CD4-positive, alpha-beta T cell (primary cell): Measurements from ENCODE around the gene NEU4. TPM values are rescaled to one million over a fixed set of nuclear protein-coding genes. Genes with fewer than 3 reads are reported as not detected.

Source experiments
- ATAC-seq: fragments of 200-7000 bp; cut with Tn5 transposase; one replicate; pipeline ENCODE4 v1.10.0; 2022; ENCODE audit warnings: mild to moderate bottlenecking; ENCODE audit not compliant: poor library complexity
- CTCF ChIA-PET: fragments of 350-600 bp; sonication (Branson Sonifier 250); formaldehyde crosslinking; loops from one replicate; lab custom pipeline; 2021; ENCODE audit warnings: antibody characterized with exemption, inconsistent platforms; lab: Charles Lee
- POLR2A ChIA-PET: fragments of 350-600 bp; sonication (Branson Sonifier 250); formaldehyde crosslinking; loops from one replicate; lab custom pipeline; 2021; ENCODE audit warnings: antibody characterized with exemption, inconsistent platforms; lab: Charles Lee
- DNase-seq, 14 experiments: peaks; one replicate each; pipeline ENCODE4 v3.0.0-alpha.2; 2013 to 2020; ENCODE audit warnings: mixed read lengths in 2 of 14
- H3K27ac ChIP-seq, 2 donors: one replicate each; pipeline versions ENCODE4 v1.5.1 to v1.7.0; 2013; ENCODE audit warnings: low read length in 2 of 2, low read depth in 1 of 2, mild to moderate bottlenecking in 1 of 2
- H3K27me3 ChIP-seq, 2 experiments: 1 replicate in 1 of 2; 2 replicates in 1 of 2; pipeline versions ENCODE4 v1.6.1 to v1.7.0; 2013; ENCODE audit warnings: low read length in 2 of 2, control low read depth in 1 of 2, mild to moderate bottlenecking in 1 of 2, moderate library complexity in 1 of 2; ENCODE audit not compliant: insufficient read depth in 2 of 2, control insufficient read depth in 1 of 2
- H3K36me3 ChIP-seq: one replicate; pipeline ENCODE4 v1.6.1; 2013; ENCODE audit warnings: low read length, control low read depth; ENCODE audit not compliant: insufficient read depth
- H3K4me1 ChIP-seq: one replicate; pipeline ENCODE4 v1.6.1; 2013; ENCODE audit warnings: low read length, control low read depth; ENCODE audit not compliant: insufficient read depth
- H3K4me3 ChIP-seq: one replicate; pipeline ENCODE4 v1.5.1; 2013; ENCODE audit warnings: mild to moderate bottlenecking, low read length, moderate library complexity
- H3K9me3 ChIP-seq, 2 experiments: 1 replicate in 1 of 2; 2 replicates in 1 of 2; pipeline versions ENCODE4 v1.6.1 to v1.7.0; 2013; ENCODE audit warnings: low read length in 2 of 2, mild to moderate bottlenecking in 2 of 2, control low read depth in 1 of 2, moderate library complexity in 1 of 2; ENCODE audit not compliant: control insufficient read depth in 1 of 2, insufficient read depth in 1 of 2
- H3K27ac Mint-ChIP-seq: one replicate; pipeline ENCODE4 v1.8.0; 2020; ENCODE audit warnings: mixed read lengths
- H3K27me3 Mint-ChIP-seq: one replicate; pipeline ENCODE4 v1.8.0; 2021; ENCODE audit warnings: mixed read lengths
- H3K36me3 Mint-ChIP-seq: one replicate; pipeline ENCODE4 v1.8.0; 2021; ENCODE audit warnings: low read depth, mixed read lengths
- H3K4me1 Mint-ChIP-seq: one replicate; pipeline ENCODE4 v1.8.0; 2021; ENCODE audit warnings: low read depth, mixed read lengths
- H3K4me3 Mint-ChIP-seq: one replicate; pipeline ENCODE4 v1.8.0; 2020; ENCODE audit warnings: mild to moderate bottlenecking, mixed read lengths
- H3K9me3 Mint-ChIP-seq: one replicate; pipeline ENCODE4 v1.8.0; 2020; ENCODE audit warnings: mixed read lengths
- intact Hi-C, 2 experiments: fragments of 100-400 bp; cut with DNase I in 1 of 2; cut with micrococcal nuclease in 1 of 2; formaldehyde crosslinking; loops; one replicate each; pipeline versions ENCODE4 v1.15.1 to v1.9.0; 2023 to 2025; cut with DNase I, micrococcal nuclease
- total RNA-seq, 174 experiments: library from RNA in 2 of 174; stranded (reverse) in 2 of 174; gene quantifications; one replicate each; pipeline ENCODE4 v1.2.3 and lab custom pipeline; 2021 to 2026
- TF ChIP-seq, protein P1 (sequence below): fragments of 200-600 bp; IDR thresholded peaks from one replicate; pipeline ENCODE4 v1.8.0; 2022; ENCODE audit warnings: antibody characterized with exemption, mild to moderate bottlenecking

The NEU4 gene
- total RNA-seq, 2 experiments from 2014 or later: 4.3 to 6.8 TPM

DNA sequence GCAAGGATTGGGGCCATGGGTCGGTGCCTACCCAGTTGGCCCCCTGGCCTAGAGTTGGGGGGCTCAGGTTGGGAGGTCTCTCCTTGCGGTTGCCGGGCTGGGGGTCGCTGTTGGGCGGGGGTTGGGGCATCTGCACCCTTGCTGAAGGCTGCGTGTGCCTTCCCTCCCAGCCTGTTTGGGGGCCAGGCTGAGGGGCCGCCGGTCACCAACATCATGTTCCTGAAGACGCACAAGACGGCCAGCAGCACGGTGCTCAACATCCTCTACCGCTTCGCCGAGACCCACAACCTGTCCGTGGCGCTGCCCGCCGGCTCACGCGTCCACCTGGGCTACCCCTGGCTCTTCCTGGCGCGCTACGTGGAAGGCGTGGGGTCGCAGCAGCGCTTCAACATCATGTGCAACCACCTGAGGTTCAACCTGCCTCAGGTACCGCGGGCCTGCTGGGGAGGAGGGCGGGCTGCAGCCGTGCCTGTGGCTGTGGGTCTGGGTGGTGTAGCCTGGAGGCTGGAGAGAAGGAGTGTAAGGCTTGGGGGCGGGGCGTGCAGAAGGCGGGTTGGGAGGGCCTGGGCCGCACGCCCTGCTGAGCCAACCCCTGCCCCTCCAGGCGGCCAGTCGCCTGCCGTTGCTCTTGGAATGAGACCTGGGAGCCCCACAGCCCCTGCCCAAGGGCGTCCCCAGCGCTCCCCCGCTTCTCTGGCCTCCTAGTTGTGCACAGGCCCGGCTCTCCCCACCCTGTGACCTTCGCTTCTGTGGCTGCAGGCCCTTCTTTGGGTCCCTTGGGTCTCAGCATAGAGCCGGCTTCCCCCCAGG, 7.2 kb upstream of the NEU4 start:
- TF ChIP-seq, protein P1, sequence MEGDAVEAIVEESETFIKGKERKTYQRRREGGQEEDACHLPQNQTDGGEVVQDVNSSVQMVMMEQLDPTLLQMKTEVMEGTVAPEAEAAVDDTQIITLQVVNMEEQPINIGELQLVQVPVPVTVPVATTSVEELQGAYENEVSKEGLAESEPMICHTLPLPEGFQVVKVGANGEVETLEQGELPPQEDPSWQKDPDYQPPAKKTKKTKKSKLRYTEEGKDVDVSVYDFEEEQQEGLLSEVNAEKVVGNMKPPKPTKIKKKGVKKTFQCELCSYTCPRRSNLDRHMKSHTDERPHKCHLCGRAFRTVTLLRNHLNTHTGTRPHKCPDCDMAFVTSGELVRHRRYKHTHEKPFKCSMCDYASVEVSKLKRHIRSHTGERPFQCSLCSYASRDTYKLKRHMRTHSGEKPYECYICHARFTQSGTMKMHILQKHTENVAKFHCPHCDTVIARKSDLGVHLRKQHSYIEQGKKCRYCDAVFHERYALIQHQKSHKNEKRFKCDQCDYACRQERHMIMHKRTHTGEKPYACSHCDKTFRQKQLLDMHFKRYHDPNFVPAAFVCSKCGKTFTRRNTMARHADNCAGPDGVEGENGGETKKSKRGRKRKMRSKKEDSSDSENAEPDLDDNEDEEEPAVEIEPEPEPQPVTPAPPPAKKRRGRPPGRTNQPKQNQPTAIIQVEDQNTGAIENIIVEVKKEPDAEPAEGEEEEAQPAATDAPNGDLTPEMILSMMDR: no peak
- CTCF ChIA-PET: no interaction called here
- no peak overlapping the region for H3K4me3 Mint-ChIP-seq
- intact Hi-C loops: no loop called here
- ATAC-seq (no peak), DNase-seq (peak in 3 of 14 experiments; percentile 3 to 27 (median 19))
- H3K4me1 ChIP-seq: peaks cover 21% of the 10 kb centered on the region
- no peaks in the 10 kb centered on the region for H3K36me3 Mint-ChIP-seq
- H3K27me3 ChIP-seq: peaks cover 0 to 8% of the 10 kb centered on the region in 2 experiments
- no peak overlapping the region for H3K27ac ChIP-seq
- no peak overlapping the region for H3K4me3 ChIP-seq
- H3K9me3 Mint-ChIP-seq: no peaks in the 10 kb centered on the region
- H3K27me3 Mint-ChIP-seq: peaks cover 4% of the 10 kb centered on the region
- H3K9me3 ChIP-seq: no peaks in the 10 kb centered on the region
- H3K4me1 Mint-ChIP-seq: no peaks in the 10 kb centered on the region
- H3K36me3 ChIP-seq: no peaks in the 10 kb centered on the region
- H3K27ac Mint-ChIP-seq: no peak overlapping the region
- POLR2A ChIA-PET: no interaction called here

DNA sequence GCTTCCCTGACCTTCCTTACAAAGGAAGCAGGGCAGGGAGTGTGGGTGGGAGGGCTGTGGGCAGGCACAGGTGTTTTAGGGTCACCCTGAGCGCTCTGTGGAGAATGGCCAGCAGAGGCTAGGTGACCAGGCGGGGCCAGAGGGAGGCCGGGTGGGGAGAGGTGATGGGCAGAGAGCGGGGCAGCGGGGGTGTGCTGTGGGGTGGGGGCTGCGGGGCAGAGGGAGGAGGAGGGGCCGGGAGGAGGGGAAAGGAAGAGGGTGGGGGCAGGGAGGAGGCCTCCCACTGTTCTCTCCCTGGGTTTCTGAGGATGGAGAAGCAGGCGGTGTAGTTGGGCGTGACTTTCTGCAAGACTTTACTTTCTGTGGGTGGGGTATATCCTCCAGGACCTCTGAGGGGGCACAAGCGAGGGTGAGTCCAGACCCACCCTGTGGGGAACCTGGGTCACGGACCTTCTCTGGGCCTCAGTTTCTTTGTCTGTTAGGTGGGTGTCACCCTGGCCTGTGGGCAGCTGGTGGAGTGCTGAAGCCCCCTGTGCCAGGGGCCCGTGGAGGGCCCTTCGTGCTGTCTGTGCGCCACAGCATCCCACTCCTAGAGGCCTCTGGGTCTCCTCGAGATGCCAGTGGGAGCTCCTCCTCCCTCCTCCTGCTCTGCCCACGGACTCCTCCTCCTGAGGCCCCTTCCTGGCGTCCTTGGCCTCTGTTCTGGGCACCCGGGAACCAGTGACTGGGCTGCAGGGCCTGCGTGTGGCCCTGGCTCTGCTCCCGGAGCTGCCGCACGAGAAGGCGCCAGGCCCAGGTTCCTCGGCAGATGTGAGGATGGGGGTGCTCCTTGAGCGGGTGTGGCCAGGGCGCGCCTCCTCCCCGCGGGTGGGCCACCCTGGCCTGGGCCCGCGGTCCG, 6.3 kb upstream of the NEU4 start:
- intact Hi-C loops: no loop called here
- H3K36me3 Mint-ChIP-seq: no peaks in the 10 kb centered on the region
- H3K4me3 Mint-ChIP-seq: no peak overlapping the region
- TF ChIP-seq, protein P1: no peak
- ChIA-PET CTCF (no interaction called here), POLR2A (interaction anchor here (1.0 kb wide), 1 partner anchor 57 kb away, joined by 3 read pairs; no protein-coding TSS in a partner anchor)
- H3K9me3 ChIP-seq: no peaks in the 10 kb centered on the region
- peaks cover 0 to 8% of the 10 kb centered on the region in 2 experiments for H3K27me3 ChIP-seq
- H3K4me1 ChIP-seq: peaks cover 21% of the 10 kb centered on the region
- H3K36me3 ChIP-seq: no peaks in the 10 kb centered on the region
- H3K4me1 Mint-ChIP-seq: no peaks in the 10 kb centered on the region
- no peaks in the 10 kb centered on the region for H3K9me3 Mint-ChIP-seq
- DNase-seq (peak in 1 of 14 experiments; percentile 27), ATAC-seq (no peak)
- peaks cover 4% of the 10 kb centered on the region for H3K27me3 Mint-ChIP-seq
- H3K27ac Mint-ChIP-seq: no peak overlapping the region
- H3K27ac ChIP-seq: no peak overlapping the region
- H3K4me3 ChIP-seq: peak overlapping the region; percentile 46
